GM20000 (cell line): ENCODE data around the gene ALX4.

Source experiments
- DNase-seq: peaks from one replicate; pipeline ENCODE4 v3.0.0; 2012; ENCODE audit warnings: low spot score
- TF ChIP-seq, protein P1 (sequence below): IDR thresholded peaks from 2 replicates; pipeline ENCODE4 v1.5.1; 2012; ENCODE audit warnings: mild to moderate bottlenecking, control low read depth; ENCODE audit errors: extremely low read depth, missing control alignments

Gene ALX4

DNA sequence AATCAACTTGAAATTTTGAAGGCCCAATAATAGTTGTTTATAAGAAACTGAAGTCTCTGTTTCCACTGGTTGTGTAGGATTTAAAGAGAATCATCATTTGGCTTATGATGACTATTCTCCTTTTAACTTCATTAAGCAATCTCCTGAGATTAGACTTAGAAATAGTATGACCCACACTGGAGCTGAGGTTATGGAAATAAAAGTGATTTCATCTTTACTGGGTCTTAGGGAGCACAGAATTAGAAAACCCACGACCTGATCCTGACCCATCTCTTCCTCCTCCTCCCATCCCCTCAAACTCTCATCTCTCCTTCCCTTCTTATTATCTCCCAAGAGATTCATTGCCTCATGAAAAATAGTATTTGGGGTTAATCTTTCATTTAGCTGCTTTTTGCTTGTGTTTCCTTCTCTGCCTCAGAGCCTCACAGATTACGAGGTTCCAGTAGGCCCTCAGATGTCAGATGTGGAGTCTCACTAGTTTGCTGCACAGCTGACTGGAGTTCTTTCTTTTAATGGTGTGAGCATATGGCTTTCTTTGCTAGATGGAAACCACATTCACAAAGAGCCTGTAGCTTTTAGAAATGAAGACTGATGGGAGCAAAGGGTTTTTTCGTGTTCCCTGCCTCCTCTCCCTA lies 85.0 kb downstream of the ALX4 start:
- TF ChIP-seq, protein P1, sequence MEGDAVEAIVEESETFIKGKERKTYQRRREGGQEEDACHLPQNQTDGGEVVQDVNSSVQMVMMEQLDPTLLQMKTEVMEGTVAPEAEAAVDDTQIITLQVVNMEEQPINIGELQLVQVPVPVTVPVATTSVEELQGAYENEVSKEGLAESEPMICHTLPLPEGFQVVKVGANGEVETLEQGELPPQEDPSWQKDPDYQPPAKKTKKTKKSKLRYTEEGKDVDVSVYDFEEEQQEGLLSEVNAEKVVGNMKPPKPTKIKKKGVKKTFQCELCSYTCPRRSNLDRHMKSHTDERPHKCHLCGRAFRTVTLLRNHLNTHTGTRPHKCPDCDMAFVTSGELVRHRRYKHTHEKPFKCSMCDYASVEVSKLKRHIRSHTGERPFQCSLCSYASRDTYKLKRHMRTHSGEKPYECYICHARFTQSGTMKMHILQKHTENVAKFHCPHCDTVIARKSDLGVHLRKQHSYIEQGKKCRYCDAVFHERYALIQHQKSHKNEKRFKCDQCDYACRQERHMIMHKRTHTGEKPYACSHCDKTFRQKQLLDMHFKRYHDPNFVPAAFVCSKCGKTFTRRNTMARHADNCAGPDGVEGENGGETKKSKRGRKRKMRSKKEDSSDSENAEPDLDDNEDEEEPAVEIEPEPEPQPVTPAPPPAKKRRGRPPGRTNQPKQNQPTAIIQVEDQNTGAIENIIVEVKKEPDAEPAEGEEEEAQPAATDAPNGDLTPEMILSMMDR: no peak
- DNase-seq: no peak

DNA sequence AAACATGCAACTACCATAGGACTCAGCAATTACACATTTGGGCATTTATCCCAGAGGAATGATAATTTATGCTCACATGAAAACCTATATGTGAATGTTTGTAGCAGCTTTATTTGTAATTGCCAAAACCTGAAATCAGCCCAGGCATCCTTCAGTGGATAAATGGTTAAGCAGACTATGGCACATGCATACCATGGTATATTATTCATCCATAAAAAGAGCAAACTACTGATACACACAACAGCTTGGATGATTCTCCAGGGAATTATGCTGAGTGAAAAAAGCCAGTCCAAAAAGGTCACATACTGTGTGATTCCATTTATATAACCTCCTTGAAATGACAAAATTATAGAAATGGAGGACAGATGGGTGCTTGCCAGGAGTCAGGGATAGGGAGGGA lies 86.7 kb downstream of the ALX4 start:
- no peak for DNase-seq
- TF ChIP-seq, protein P1: no peak

DNA sequence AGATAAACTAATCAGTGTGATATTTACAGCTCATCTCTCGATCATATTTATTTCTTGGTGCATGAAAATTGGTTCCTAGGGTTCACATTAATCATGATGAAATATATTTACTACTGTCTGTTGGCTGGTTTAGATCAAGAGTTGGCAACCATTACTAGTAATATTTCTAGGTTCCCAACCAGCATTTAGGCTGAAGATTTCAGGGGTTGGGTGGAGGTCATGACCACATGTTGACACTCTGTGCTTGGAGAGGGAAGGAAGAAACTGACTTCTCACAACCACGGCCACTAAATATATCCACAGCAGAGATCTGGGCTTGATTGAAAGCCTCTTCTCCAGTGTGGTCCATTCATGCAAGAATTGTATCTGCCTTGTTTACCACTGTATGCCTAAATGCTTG lies 87.9 kb downstream of the ALX4 start:
- TF ChIP-seq, protein P1: no peak
- DNase-seq: no peak

DNA sequence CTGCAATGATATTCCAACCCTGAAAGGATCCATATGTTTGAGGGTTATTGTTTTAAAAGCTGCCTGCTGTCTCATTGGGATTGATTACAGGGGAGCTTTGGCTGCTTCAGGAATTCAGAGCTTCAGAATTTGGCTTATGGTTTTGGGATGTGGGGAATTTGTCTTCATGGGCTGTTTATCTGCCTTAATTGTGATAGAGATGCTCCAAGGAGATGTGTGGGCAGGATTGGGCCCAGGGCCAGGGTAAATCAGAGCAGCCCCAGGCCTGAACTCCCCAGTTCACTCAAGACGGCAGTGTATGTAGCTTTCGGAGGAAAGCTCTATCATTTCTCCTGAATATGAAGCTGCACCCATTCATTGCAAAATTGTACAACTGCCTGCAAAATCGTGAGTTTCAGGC lies 88.5 kb downstream of the ALX4 start:
- no peak for DNase-seq
- TF ChIP-seq, protein P1: no peak

DNA sequence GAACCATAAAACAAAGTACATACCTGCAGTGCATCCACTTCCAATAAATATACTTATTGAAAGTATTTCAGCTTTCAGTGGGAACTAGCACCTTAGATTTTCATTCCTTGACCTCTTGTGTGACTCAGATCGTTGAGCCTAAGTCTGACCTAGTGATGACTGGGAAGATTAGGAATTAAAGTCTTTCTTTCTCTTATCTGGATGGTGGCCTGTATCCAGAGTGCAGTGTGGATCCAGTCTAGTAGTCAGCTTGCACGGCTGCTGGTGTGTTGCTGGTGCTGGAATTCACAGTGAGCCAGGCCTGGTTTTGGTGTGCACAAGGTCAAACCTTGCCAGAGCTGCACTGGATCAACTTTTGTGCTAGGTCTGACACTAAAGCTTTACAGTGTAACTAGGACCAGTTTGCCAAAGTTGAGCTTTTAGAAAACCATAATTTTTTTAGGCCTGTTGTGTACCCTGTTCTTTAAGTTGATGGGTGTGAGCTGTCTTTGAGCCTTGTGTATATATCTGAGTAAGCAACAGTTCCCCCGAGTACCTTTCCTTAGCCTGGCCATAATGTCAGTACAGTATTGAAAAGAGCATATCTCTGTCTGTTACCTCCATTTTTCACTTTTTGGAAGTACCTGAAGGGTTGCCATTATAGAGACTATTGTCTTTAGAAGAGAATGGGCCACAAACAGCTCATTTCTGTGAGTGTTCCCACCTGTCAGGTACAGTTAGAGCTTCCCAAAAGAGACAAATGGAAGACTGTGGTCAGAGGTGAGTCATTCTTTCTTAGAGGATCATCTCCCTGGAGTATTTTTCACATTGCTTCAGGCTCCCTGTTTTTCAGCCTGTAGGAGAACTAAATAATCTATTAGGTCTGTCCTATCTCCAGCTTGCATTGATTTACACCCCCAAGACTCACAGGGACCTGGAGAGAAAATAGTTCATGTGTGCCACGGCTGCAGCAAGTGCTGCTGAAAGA lies 89.8 kb downstream of the ALX4 start:
- DNase-seq: no peak
- TF ChIP-seq, protein P1: no peak

DNA sequence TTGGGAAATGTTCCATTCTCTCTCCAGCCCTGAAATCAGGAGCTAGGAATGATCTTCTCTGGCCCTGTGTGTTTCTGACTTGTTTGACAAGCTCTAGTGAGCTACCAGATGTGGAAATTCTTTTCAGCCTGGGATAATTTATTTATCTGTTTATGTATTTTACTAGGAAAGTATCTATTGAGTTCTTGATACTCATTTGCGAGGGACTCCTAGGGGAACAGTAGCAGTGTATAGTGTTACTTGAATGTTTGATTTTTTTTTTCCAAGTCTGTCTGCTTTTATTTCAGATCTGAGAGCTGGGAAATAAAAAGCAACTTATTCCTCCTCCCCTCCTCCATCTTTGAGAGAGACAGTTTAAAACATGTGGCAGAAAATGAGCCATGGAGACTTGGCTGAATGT lies 92.5 kb downstream of the ALX4 start:
- TF ChIP-seq, protein P1: no peak
- no peak for DNase-seq

DNA sequence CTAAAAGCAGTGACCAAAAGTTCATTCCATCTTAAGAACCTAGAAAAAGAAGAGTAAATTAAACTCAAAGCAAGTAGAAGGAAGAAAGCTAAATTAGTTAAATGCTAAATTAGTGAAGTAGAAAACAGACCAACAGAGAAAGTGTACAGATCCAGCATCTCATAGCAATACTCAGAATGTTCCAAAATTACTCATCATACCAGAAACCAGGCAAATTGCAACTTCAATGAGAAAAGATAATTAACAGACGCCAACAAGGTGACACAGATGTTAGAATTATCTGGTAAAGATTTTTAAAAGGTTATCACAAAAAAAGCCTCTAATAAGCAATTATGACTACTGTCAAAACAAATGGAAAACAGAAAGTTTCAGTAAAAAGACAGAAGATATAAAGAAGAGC lies 96.8 kb downstream of the ALX4 start:
- DNase-seq: no peak
- TF ChIP-seq, protein P1: no peak
